ENCODE data around the gene EPC2. TPM values are rescaled to one million over a fixed set of nuclear protein-coding genes. Genes with fewer than 3 reads are reported as not detected.
A peak's percentile ranks its signal among the peaks of the same experiment; 100 is the strongest.
"Not testable (repeated sequence)": the region's sequence is repeated elsewhere in the genome, so short reads cannot be mapped to it uniquely, and the experiment has no call there.

EPC2 gene
- polyA plus RNA-seq, 1 experiment, result 12.4 TPM

- CTCF ChIA-PET, result interaction anchor here (0.6 to 1.0 kb wide), 6 partner anchors 132 to 762 kb away, joined by 3 to 7 read pairs (median 3); no protein-coding TSS in a partner anchor
- POLR2A ChIA-PET, result interaction anchor here (0.6 kb wide), 1 partner anchor 47 kb away, joined by 3 read pairs; no protein-coding TSS in a partner anchor
- DNase-seq (ENCODE audit: low read depth), result peak; percentile 70
- no peaks in the 10 kb centered on the region for H3K36me3 ChIP-seq (ENCODE audit: control insufficient read depth, insufficient read depth, low read length)
- TF ChIP-seq CTCF (IDR thresholded peaks at IDR 0.05; ENCODE audit: insufficient read depth, low read depth, low read length), result no peak
- peak overlapping the region; percentile 90 for H3K4me3 ChIP-seq (ENCODE audit: low read depth, low read length)
- H3K27me3 ChIP-seq (ENCODE audit: control insufficient read depth, insufficient read depth, low read length), result peaks cover 3% of the 10 kb centered on the region
These were observed 1.1 kb downstream of the EPC2 start for GRCh38 chr2:148645539-148646230.

GRCh38 chr2:148646231-148646559 lies 1.6 kb downstream of the EPC2 start:
- no peak for DNase-seq (ENCODE audit: low read depth)

GRCh38 chr2:148647711-148648110 lies 3.2 kb downstream of the EPC2 start:
- DNase-seq (ENCODE audit: low read depth); H3K36me3 ChIP-seq (ENCODE audit: control insufficient read depth, insufficient read depth, low read length); H3K27me3 ChIP-seq (ENCODE audit: control insufficient read depth, insufficient read depth, low read length); H3K4me3 ChIP-seq (ENCODE audit: low read depth, low read length); CTCF ChIA-PET: not testable (repeated sequence)
- POLR2A ChIA-PET, result interaction anchor here (0.6 kb wide), 1 partner anchor 21 kb away, joined by 4 read pairs; no protein-coding TSS in a partner anchor

More at GRCh38 chr2:148646231-148646559, 1.6 kb downstream of the EPC2 start:
- POLR2A ChIA-PET, result no interaction called here
- H3K4me3 ChIP-seq (ENCODE audit: low read depth, low read length), result peak overlapping the region; percentile 90
- TF ChIP-seq CTCF (IDR thresholded peaks at IDR 0.05; ENCODE audit: insufficient read depth, low read depth, low read length), result no peak
- H3K27me3 ChIP-seq (ENCODE audit: control insufficient read depth, insufficient read depth, low read length), result no peaks in the 10 kb centered on the region; the same call in none of the 2 replicates
- CTCF ChIA-PET, result interaction anchor here (0.6 to 1.0 kb wide), 2 partner anchors 131 to 146 kb away, joined by 3 read pairs; no protein-coding TSS in a partner anchor
- H3K36me3 ChIP-seq (ENCODE audit: control insufficient read depth, insufficient read depth, low read length), result no peaks in the 10 kb centered on the region

GRCh38 chr2:148649936-148650335 lies 5.4 kb downstream of the EPC2 start:
- Histone ChIP-seq H3K36me3 (ENCODE audit: control insufficient read depth, insufficient read depth, low read length) (no peaks in the 10 kb centered on the region), H3K27me3 (ENCODE audit: control insufficient read depth, insufficient read depth, low read length) (no peaks in the 10 kb centered on the region), H3K4me3 (ENCODE audit: low read depth, low read length) (no peak overlapping the region)
- DNase-seq (ENCODE audit: low read depth), result no peak
- ChIA-PET CTCF (interaction anchor here (1.2 kb wide), 1 partner anchor 11 kb away, joined by 3 read pairs; no protein-coding TSS in a partner anchor), POLR2A (no interaction called here)
- no peak for TF ChIP-seq CTCF (IDR thresholded peaks at IDR 0.05; ENCODE audit: insufficient read depth, low read depth, low read length)

- ChIA-PET CTCF (no interaction called here), POLR2A (no interaction called here)
- DNase-seq (ENCODE audit: low read depth), result no peak
- no peak overlapping the region for H3K4me3 ChIP-seq (ENCODE audit: low read depth, low read length)
- no peaks in the 10 kb centered on the region for H3K27me3 ChIP-seq (ENCODE audit: control insufficient read depth, insufficient read depth, low read length)
- TF ChIP-seq CTCF (IDR thresholded peaks at IDR 0.05; ENCODE audit: insufficient read depth, low read depth, low read length), result no peak
- no peaks in the 10 kb centered on the region for H3K36me3 ChIP-seq (ENCODE audit: control insufficient read depth, insufficient read depth, low read length)
These were observed 6.3 kb downstream of the EPC2 start for GRCh38 chr2:148650881-148651280.

- CTCF ChIA-PET, result no interaction called here
- H3K36me3 ChIP-seq (ENCODE audit: control insufficient read depth, insufficient read depth, low read length), result no peaks in the 10 kb centered on the region
These were observed 7.4 kb downstream of the EPC2 start for GRCh38 chr2:148651972-148652371.

More at GRCh38 chr2:148651972-148652371, 7.4 kb downstream of the EPC2 start:
- no peak overlapping the region for H3K4me3 ChIP-seq (ENCODE audit: low read depth, low read length)
- DNase-seq (ENCODE audit: low read depth), result no peak
- TF ChIP-seq CTCF (IDR thresholded peaks at IDR 0.05; ENCODE audit: insufficient read depth, low read depth, low read length), result no peak
- POLR2A ChIA-PET, result no interaction called here
- no peaks in the 10 kb centered on the region for H3K27me3 ChIP-seq (ENCODE audit: control insufficient read depth, insufficient read depth, low read length)

Measured in BJ (cell line).